NCI-H2227 treated with DMSO at 0.1 percent for 48 hours (cell line): ENCODE data around the gene EIF3A.
"Not testable (repeated sequence)": the region's sequence is repeated elsewhere in the genome, so short reads cannot be mapped to it uniquely, and the experiment has no call there.

Source experiments
- DNase-seq: peaks from one replicate; lab custom pipeline; 2025; lab: John Stamatoyannopoulos, UW

The EIF3A gene

GRCh38 chr10:119049361-119049760, 31.3 kb downstream of the EIF3A start:
- DNase-seq, result no peak

DNA sequence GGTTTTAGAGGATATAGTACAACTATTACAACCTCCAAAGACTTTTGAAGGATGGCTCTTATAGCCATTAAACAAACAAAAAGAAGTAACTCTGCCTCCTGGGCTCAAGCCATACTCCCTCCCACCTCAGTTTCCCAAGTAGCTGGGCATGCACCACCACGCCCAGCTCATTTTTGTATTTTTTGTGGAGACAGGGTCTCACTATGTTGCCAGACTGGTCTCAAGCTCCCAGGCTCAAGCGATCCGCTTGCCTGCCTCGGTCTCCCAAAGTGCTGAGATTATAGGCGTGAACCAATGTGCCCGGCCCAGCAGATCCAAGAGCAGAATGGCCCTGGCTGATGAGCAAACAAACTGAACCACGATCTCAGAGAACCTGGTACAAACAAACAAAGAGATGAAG, 35.1 kb downstream of the EIF3A start:
- DNase-seq, result no peak

DNA sequence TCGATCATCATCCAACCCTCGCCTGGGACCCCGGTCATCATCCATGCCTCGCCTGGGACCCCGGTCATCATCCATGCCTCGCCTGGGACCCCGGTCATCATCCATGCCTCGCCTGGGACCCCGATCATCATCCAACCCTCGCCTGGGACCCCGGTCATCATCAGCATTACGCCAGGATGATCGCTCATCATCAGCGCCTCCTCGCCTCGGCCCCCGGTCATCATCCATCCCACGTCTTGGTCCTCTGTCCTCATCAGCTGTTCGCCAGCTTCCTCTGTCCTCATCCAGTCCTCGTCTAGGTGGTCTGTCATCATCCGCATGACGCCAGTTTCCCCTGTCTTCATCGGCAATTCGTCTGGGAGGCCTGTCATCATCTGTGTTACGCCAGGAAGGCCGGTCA, 38.4 kb downstream of the EIF3A start:
- no peak for DNase-seq

- no peak for DNase-seq
These were observed 39.3 kb downstream of the EIF3A start for GRCh38 chr10:119041326-119041725.

DNA sequence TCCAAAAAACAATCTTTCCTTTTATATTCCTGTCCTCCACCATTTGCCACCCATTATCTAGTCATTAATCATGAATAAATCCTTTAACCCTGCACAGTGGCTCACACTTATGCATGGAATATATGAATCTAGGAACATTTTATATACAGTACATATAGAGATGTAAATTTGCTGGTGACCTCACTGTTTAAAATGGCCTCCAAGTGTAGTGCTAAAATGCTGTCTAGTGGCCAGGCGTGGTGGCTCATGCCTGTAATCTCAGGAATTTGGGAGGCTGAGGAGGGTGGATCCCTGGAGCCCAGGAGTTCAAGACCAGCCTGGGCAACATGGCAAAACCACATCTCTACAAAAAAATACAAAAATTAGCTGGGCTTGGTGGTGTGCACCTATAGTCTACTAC, 41.5 kb downstream of the EIF3A start:
- no peak for DNase-seq

DNA sequence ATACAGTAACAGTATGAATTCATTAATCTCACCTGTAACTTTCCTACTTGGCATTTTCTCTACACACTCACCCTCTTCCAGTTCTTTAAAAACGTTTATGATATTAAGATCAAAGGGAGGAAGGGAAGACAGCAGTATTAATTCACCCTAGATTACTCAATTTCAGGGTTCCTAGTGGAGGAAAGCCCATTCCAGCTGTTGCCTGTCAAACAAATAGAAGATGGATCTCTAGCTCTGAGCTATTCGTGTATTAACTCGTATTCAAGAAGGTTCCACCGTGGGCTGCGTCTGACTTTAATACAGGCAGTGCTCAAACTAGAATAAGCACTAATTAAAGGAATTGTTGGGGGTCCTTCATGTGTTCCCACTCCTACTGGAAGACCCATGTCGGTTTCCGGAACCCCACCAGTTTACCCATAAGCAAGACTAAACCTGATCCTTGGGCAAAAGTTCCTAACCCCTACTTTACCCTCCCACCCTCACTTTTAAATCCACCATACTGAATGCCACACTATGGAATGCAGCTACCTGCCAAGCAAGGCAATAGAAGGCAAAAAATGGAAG, 49.0 kb downstream of the EIF3A start:
- no peak for DNase-seq

DNA sequence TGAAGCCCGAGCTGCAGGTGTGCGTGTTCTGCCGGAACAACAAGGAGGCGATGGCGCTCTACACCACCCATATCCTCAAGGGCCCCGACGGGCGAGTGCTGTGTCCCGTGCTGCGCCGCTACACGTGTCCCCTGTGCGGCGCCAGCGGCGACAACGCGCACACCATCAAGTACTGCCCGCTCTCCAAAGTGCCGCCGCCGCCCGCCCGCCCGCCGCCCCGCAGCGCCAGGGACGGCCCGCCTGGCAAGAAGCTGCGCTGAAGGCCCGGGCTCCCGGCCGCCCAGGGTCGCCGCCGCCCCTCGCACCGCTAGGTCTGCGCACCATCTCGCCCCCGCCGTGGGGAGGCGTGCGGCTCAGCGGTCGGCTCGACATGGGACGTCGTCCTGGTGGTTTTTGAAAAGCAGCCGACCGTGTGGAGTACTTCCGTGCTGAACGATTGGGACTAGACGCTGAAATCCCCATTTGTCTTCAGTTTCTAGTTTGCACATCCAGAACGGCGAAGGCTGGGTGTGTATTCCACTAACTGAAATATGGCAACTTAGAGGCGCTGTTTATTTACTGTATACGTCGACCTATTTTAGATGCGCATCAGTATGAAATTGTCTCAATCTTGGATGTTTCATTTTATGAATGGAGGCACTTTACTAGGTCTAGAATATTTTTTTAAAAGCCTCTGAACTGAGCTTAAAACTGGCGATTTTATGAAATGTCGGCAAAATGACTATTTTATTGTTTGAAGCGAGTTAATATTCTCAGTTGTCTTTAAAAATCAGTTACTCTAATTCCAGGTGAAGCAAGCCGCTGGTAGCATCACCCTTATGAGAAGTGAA, 50.0 kb downstream of the EIF3A start:
- DNase-seq, result peak; percentile 25

DNA sequence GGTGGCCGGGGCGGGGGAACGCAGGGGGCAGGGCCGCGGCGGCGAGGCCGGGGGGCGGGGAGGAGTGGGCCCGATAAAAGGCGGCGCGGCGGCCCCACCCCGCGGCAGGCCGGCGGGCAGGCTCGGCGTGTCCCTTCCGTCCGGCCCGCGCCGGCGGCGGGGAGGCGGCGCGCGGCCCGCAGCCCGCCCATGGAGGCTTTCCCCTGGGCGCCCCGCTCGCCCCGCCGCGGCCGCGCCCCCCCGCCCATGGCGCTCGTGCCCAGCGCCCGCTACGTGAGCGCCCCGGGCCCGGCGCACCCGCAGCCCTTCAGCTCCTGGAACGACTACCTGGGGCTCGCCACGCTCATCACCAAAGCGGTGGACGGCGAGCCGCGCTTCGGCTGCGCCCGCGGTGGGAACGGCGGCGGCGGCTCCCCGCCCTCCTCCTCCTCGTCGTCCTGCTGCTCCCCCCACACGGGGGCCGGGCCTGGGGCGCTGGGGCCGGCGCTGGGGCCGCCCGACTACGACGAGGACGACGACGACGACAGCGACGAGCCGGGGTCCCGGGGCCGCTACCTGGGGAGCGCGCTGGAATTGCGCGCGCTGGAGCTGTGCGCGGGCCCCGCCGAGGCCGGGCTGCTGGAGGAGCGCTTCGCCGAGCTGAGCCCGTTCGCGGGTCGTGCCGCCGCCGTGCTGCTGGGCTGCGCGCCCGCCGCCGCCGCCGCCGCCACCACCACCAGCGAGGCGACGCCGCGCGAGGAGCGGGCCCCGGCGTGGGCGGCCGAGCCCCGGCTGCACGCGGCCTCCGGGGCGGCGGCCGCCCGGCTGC, 50.8 kb downstream of the EIF3A start, which contains the start of gene NANOS1:
Gene NANOS1, plus strand, starts transcription at position 102 of the 808 bp plus-strand sequence. Its CDS starts 88 bp downstream, at position 190.
- peak; percentile 93 for DNase-seq

GRCh38 chr10:119028900-119029612, 51.6 kb downstream of the EIF3A start:
- DNase-seq, result peak; percentile 93

DNA sequence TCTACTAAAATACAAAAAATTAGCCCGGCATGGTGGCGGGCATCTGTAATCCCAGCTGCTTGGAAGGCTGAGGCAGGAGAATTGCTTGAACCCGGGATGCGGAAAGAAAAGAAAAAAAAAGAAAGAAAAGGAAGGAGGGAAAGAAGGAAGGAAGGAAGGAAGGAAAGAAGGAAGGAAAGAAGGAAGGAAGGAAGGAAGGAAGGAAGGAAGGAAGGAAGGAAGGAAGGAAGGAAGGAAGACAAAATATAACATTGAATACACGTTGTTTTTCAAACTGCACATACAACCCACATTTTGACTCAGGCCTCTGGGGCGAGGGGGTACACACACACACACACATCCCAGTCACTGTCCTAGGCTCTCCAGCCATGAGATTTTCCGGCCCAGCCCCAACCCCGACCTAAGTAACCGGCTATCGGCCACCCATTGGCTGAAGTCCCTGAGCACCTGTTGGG, 52.1 kb downstream of the EIF3A start:
- not testable (repeated sequence) for DNase-seq

- DNase-seq, result no peak
These were observed 54.1 kb downstream of the EIF3A start for GRCh38 chr10:119026301-119027110.

GRCh38 chr10:119025776-119026175, 54.8 kb downstream of the EIF3A start:
- no peak for DNase-seq

DNA sequence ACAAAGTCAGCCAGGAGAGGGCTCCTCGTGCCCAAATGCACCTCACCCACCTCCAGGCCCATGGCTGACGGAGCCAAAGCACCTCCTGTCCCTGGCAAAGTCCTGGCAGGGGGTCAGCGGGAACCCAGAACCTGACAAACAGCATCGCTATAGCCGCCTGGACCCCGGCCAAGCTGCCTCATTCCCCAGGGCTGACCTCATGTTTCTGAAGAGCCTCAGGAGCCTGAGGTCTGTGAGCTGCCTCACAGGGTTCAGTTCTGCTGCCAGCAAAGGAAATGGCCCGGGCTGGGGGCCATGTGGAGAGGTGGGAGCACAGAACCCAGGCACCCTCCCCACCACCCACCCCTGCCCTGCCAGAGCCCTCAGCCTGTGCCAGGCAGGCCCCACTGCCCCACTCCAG, 55.3 kb downstream of the EIF3A start:
- no peak for DNase-seq

DNA sequence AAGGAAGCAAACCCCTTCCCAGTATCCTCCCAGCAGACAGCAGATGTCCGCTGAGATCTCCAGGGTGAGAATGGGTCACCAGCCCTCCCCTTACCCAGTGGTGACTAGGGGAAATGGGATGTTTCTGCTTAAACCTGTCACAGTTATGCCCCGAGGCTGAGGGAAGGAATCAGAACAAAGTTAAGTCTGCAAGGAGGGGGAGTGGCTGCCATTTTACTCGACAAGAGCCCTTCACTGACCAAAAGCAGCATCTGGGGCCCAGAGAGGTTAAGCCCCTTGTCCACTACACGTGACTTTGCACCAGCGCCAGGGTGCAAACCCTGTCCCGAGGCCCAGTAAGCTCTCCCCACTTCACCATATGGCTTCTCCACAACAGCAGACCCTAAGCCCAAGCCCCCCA, 55.7 kb downstream of the EIF3A start:
- DNase-seq, result no peak

GRCh38 chr10:119023553-119023868, 57.1 kb downstream of the EIF3A start:
- no peak for DNase-seq

DNA sequence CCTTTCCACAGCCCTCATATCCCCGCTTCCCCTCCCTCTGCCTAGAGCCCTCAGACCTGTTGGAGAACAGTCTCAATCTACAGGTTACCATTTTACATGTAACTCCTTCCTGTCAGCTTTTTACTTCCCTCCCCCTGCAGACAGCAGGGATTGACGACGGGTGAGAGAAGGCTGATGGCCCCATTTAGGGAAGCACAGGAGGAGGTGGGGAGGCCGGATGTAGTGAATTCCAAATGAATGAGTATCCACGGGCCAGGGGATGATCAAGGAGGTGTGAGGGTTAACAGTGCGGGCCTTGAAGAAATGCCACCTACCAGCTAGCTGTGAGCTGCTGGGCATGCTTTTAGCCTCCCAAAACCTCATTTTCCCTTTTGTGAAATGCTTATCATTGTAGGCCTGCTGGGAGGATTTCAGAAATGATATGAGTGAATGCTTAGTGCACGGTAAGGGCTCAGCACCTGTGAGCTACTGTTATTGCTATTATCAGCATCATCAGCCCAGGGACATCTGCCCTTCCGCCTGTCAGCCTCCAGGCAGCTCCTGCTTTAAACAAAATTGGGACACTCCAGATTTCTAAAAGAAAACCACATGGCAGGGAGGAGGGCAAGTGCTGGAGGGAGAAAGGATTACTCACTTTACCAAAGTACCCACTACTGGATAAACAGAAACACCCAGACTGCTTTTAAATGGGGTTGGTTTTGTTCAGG, 57.6 kb downstream of the EIF3A start:
- DNase-seq, result no peak

- no peak for DNase-seq
These were observed 60.0 kb downstream of the EIF3A start for GRCh38 chr10:119020627-119020946.

GRCh38 chr10:119007211-119007574, 73.4 kb downstream of the EIF3A start:
- peak; percentile 31 for DNase-seq

DNA sequence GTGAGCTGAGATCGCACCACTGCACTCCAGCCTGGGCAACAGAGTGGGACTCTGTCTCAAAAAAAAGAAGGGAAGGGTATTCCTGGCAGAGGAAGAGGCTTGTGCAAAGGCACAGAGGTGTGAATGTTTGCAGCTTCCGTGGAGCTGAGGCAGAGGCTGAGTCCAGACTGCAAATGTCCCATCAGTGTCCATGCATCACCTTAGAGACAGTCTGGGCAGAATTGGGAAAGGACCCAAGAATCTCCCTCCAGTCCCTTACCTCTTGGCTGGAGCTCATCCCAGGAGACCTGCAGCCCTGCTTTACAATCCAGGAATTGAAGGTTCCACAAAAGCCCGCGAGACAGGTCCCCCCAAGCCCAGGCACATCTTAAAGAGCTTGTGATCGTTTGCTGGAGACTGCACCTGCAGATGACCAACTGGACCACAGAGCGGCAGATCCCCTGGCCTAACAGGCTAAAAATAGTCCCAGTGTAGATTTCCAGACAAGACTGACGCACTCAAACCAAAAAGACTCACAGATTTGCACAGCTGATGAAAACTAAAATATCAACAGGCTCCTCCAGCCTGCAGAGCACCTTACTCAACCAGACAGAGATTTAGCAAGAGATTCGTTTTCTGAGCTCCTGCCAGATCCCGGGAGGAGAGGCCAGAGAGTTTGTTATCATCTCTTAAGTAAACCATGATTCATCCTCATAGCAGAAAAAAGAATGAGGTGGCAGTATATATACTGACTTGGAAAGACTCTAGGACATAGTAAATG, 74.0 kb downstream of the EIF3A start:
- no peak for DNase-seq

DNA sequence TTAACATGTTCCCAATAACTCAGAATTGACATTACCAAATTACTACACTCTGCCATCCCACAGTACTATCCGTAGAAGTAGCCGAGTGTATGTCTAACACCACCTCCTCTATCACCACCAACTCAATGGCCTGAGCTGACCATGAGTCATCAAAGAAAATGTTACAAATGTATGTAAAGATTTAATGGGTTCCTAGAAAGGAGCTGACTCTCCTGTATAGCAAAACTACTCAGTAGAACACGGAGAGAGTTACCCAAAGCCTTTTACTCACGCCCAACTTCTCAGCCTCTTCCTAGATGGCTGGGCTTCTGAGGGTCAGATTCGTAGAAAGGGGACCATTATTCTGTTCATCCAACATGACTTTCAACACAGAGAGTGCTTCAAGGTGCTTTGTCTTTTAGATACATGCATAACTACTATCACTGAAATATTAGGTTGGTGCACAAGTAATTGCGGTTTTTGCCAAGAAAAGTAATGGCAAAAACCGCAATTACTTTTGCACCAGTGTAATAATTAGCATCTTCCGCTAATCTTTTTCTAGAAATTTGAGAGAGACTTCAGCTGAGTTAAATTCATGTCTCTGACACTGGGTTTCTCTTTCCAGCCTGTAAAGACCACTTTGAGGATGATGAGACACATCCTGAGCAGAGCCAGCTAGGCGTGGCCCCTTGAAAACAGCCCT, 75.1 kb downstream of the EIF3A start:
- no peak for DNase-seq
